Breast epithelium (tissue), 3 donors: Measurements from ENCODE around the gene NSD2.

Experiments
- CTCF ChIP-seq, 3 donors: fragments of 450-650 bp; IDR thresholded peaks; one replicate each; pipeline ENCODE4 v1.5.1; 2016 to 2017; ENCODE audit warnings: antibody characterized with exemption in 3 of 3, mild to moderate bottlenecking in 3 of 3, moderate library complexity in 3 of 3
- POLR2A ChIP-seq: fragments of 450-650 bp; IDR thresholded peaks from one replicate; pipeline ENCODE4 v1.6.1; 2016; ENCODE audit warnings: antibody characterized with exemption, mild to moderate bottlenecking, moderate library complexity
- POLR2AphosphoS5 ChIP-seq, 3 donors: sonication (generic); formaldehyde crosslinking; IDR thresholded peaks; one replicate each; pipeline ENCODE4 v1.6.1; 2017; ENCODE audit warnings: antibody characterized with exemption in 3 of 3

DNA sequence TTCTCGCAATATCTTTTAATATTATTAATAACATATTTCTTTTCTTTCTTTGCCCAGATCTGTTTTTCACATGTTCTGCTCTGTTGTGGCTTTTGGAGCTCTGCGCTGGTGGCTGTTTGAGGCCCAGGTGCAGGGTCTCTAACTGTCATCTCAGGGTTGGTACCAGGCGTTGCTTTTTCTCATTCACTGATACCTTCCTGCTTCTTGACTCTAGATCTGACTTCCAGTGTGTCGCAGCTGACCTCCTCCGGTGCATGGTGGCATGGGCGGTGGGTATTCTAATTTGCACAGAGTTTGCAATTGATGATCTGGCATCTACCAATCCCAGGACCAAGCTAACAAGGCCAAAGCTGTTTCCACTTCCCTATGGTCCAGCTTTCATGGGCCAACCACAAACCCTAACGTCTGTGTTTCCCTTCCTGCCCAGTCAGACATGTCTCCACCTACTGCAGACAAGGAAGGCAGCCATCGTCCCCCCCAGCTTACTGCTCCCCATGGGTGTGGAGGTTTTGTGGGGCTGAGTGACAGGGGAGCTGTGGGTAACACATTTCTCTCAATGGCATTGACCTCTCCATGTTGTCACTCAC lies 40.5 kb upstream of the NSD2 start:
- TF ChIP-seq CTCF (IDR thresholded peaks at IDR 0.05) = no peak
- TF ChIP-seq POLR2A = no peak
- TF ChIP-seq POLR2AphosphoS5 (IDR thresholded peaks at IDR 0.05) = no peak
